ENCODE results near the gene BCDIN3D. TPM values are rescaled to one million over a fixed set of nuclear protein-coding genes. Genes with fewer than 3 reads are reported as not detected.

Gene BCDIN3D
- total RNA-seq, 1 experiment from 2014 or later = 2.9 TPM

GRCh38 chr12:49823350-49823749, 19.6 kb downstream of the BCDIN3D start:
- no peak for DNase-seq (ENCODE audit: low read depth)

- no peak for DNase-seq (ENCODE audit: low read depth)
Measured at GRCh38 chr12:49821373-49822287, 21.3 kb downstream of the BCDIN3D start.

GRCh38 chr12:49819786-49820185, 23.1 kb downstream of the BCDIN3D start:
- peak; percentile 27 for DNase-seq (ENCODE audit: low read depth)

GRCh38 chr12:49818241-49818895, 24.5 kb downstream of the BCDIN3D start:
- DNase-seq (ENCODE audit: low read depth) = peak; percentile 11

GRCh38 chr12:49813131-49813530, 29.8 kb downstream of the BCDIN3D start:
- DNase-seq (ENCODE audit: low read depth) = peak; percentile 12

GRCh38 chr12:49811961-49812401, 30.9 kb downstream of the BCDIN3D start:
- no peak for DNase-seq (ENCODE audit: low read depth)

GRCh38 chr12:49811136-49811535, 31.8 kb downstream of the BCDIN3D start:
- DNase-seq (ENCODE audit: low read depth) = no peak

GRCh38 chr12:49809906-49810389, 33.0 kb downstream of the BCDIN3D start:
- no peak for DNase-seq (ENCODE audit: low read depth)

GRCh38 chr12:49809381-49809905, 33.5 kb downstream of the BCDIN3D start:
- no peak for DNase-seq (ENCODE audit: low read depth)

- DNase-seq (ENCODE audit: low read depth) = no peak
Measured at GRCh38 chr12:49808686-49809380, 34.1 kb downstream of the BCDIN3D start.

- no peak for DNase-seq (ENCODE audit: low read depth)
Measured at GRCh38 chr12:49807991-49808580, 34.8 kb downstream of the BCDIN3D start.

GRCh38 chr12:49806877-49807276, 36.0 kb downstream of the BCDIN3D start:
- DNase-seq (ENCODE audit: low read depth) = no peak

- no peak for DNase-seq (ENCODE audit: low read depth)
Measured at GRCh38 chr12:49806321-49806813, 36.5 kb downstream of the BCDIN3D start.

- no peak for DNase-seq (ENCODE audit: low read depth)
Measured at GRCh38 chr12:49805409-49805808, 37.5 kb downstream of the BCDIN3D start.

- DNase-seq (ENCODE audit: low read depth) = no peak
Measured at GRCh38 chr12:49804821-49805220, 38.1 kb downstream of the BCDIN3D start.

- no peak for DNase-seq (ENCODE audit: low read depth)
Measured at GRCh38 chr12:49803693-49804450, 39.0 kb downstream of the BCDIN3D start.

GRCh38 chr12:49801141-49802063, 41.5 kb downstream of the BCDIN3D start:
- DNase-seq (ENCODE audit: low read depth) = no peak

GRCh38 chr12:49800421-49801140, 42.3 kb downstream of the BCDIN3D start:
- no peak for DNase-seq (ENCODE audit: low read depth)

GRCh38 chr12:49798934-49799333, 44.0 kb downstream of the BCDIN3D start:
- DNase-seq (ENCODE audit: low read depth) = no peak
